ENCODE data around the gene SLC26A8.
A peak's percentile ranks its signal among the peaks of the same experiment; 100 is the strongest.
"Not testable (repeated sequence)": the region's sequence is repeated elsewhere in the genome, so short reads cannot be mapped to it uniquely, and the experiment has no call there.

The SLC26A8 gene

GRCh38 chr6:35943390-35943789, 81.1 kb downstream of the SLC26A8 start:
- DNase-seq (ENCODE audit: low spot score), result no peak

- no peak for DNase-seq (ENCODE audit: low spot score)
These were observed 82.1 kb downstream of the SLC26A8 start for GRCh38 chr6:35942355-35942754.

GRCh38 chr6:35941170-35941569, 83.3 kb downstream of the SLC26A8 start:
- DNase-seq (ENCODE audit: low spot score), result not testable (repeated sequence)

GRCh38 chr6:35940014-35940413, 84.4 kb downstream of the SLC26A8 start:
- DNase-seq (ENCODE audit: low spot score), result not testable (repeated sequence)

GRCh38 chr6:35939259-35939658, 85.2 kb downstream of the SLC26A8 start:
- DNase-seq (ENCODE audit: low spot score), result not testable (repeated sequence)

- no peak for DNase-seq (ENCODE audit: low spot score)
These were observed 87.6 kb downstream of the SLC26A8 start for GRCh38 chr6:35936681-35937359.

GRCh38 chr6:35935469-35935868, 89.0 kb downstream of the SLC26A8 start:
- DNase-seq (ENCODE audit: low spot score), result no peak

- DNase-seq (ENCODE audit: low spot score), result no peak
These were observed 90.6 kb downstream of the SLC26A8 start for GRCh38 chr6:35933844-35934243.

GRCh38 chr6:35931873-35932272, 92.6 kb downstream of the SLC26A8 start:
- not testable (repeated sequence) for DNase-seq (ENCODE audit: low spot score)

GRCh38 chr6:35931120-35931561, 93.3 kb downstream of the SLC26A8 start:
- no peak for DNase-seq (ENCODE audit: low spot score)

- DNase-seq (ENCODE audit: low spot score), result no peak
These were observed 94.8 kb downstream of the SLC26A8 start for GRCh38 chr6:35929601-35930000.

GRCh38 chr6:35926509-35927215, 97.8 kb downstream of the SLC26A8 start:
- DNase-seq (ENCODE audit: low spot score), result no peak

GRCh38 chr6:35925961-35926360, 98.5 kb downstream of the SLC26A8 start:
- no peak for DNase-seq (ENCODE audit: low spot score)

- DNase-seq (ENCODE audit: low spot score), result no peak
These were observed 100.3 kb downstream of the SLC26A8 start for GRCh38 chr6:35924146-35924545.

- DNase-seq (ENCODE audit: low spot score), result no peak
These were observed 102.3 kb downstream of the SLC26A8 start for GRCh38 chr6:35922139-35922554.

GRCh38 chr6:35920793-35921732, 103.4 kb downstream of the SLC26A8 start, which contains the start of gene SRPK1:
Gene SRPK1 (minus strand): TSS chr6:35921098. CDS start chr6:35921056, 42 bp downstream.
- DNase-seq (ENCODE audit: low spot score), result peak; percentile 97

- DNase-seq (ENCODE audit: low spot score), result peak; percentile 61
These were observed 104.4 kb downstream of the SLC26A8 start for GRCh38 chr6:35919827-35920751.

GRCh38 chr6:35919085-35919826, 105.2 kb downstream of the SLC26A8 start:
- DNase-seq (ENCODE audit: low spot score), result no peak

- DNase-seq (ENCODE audit: low spot score), result not testable (repeated sequence)
These were observed 107.5 kb downstream of the SLC26A8 start for GRCh38 chr6:35916893-35917292.

- no peak for DNase-seq (ENCODE audit: low spot score)
These were observed 108.4 kb downstream of the SLC26A8 start for GRCh38 chr6:35916056-35916455.

All from AG08396 (cell line).